IgD-negative memory B cell (primary cell): ENCODE measurements around the gene NPY2R. TPM values are rescaled to one million over a fixed set of nuclear protein-coding genes. Genes with fewer than 3 reads are reported as not detected.

ENCODE experiments used
- H3K27ac Mint-ChIP-seq, 3 donors: one replicate each; pipeline ENCODE4 v1.8.0; 2020 to 2022; ENCODE audit warnings: mild to moderate bottlenecking in 3 of 3, mixed read lengths in 3 of 3, moderate library complexity in 1 of 3
- H3K27me3 Mint-ChIP-seq: one replicate; pipeline ENCODE4 v1.8.0; 2021; ENCODE audit warnings: mixed read lengths
- H3K36me3 Mint-ChIP-seq: one replicate; pipeline ENCODE4 v1.8.0; 2020; ENCODE audit warnings: mild to moderate bottlenecking, mixed read lengths
- H3K4me1 Mint-ChIP-seq, 3 donors: one replicate each; pipeline ENCODE4 v1.8.0; 2020 to 2022; ENCODE audit warnings: mixed read lengths in 3 of 3, mild to moderate bottlenecking in 1 of 3
- H3K4me3 Mint-ChIP-seq, 4 donors: one replicate each; pipeline ENCODE4 v1.8.0; 2020 to 2022; ENCODE audit warnings: mild to moderate bottlenecking in 4 of 4, mixed read lengths in 4 of 4, moderate library complexity in 3 of 4
- H3K9me3 Mint-ChIP-seq, 3 donors: one replicate each; pipeline ENCODE4 v1.8.0; 2020 to 2021; ENCODE audit warnings: mixed read lengths in 3 of 3, mild to moderate bottlenecking in 1 of 3
- polyA plus RNA-seq: library from polyadenylated mRNA; unstranded; fragments of 300-500 nt; fragmentation: Illumina TruSeq; gene quantifications from one replicate; pipeline ENCODE4 v1.2.3, GENCODE V29; 2021

The NPY2R gene
- polyA plus RNA-seq, 1 donor from 2014 or later, result not detected

DNA sequence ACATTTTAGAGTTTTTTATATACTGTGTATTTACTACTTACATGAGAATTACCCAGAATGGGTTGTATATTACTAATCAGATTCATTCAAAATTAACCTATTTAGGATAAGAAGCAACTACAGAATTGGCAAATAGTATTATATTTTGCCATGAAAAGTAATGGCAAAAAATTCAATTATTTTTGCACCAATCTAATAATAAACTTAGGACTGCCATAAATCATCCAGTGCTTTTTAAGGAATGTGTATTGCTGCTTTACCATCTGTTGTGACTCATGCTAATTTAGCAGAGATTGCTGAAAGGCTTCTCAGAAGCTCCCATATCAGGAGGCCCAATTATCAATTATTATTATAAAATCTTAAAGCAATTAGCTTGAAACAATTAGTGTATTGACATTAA lies 24.0 kb downstream of the NPY2R start:
- H3K27me3 Mint-ChIP-seq, result no peaks in the 10 kb centered on the region
- no peak overlapping the region for H3K27ac Mint-ChIP-seq
- peaks cover 0 to 1% (median 0%) of the 10 kb centered on the region in 3 donors for H3K4me1 Mint-ChIP-seq
- no peaks in the 10 kb centered on the region for H3K36me3 Mint-ChIP-seq
- no peaks in the 10 kb centered on the region for H3K9me3 Mint-ChIP-seq
- no peak overlapping the region for H3K4me3 Mint-ChIP-seq

DNA sequence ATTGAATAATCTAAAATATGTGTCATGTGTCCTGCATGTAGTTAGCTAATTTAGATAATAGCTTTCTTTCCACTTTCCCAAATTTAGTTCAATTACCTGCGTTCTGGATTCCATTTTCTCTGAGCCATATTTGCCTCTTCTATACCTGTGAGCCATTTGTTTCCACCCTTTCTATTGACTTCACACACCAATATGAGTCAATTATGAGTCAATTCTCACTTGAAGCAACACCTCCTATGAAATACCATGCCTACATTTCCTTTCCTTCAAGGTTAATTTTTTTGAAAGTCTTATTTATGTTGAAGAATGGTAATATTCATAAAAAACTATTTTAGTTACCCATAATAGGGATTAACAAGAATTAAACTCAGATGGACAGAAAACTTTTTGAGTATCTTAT lies 25.8 kb downstream of the NPY2R start:
- Mint-ChIP-seq H3K27ac (no peak overlapping the region), H3K36me3 (no peaks in the 10 kb centered on the region), H3K27me3 (no peaks in the 10 kb centered on the region), H3K9me3 (no peaks in the 10 kb centered on the region), H3K4me1 (peaks cover 0 to 1% (median 0%) of the 10 kb centered on the region in 3 donors), H3K4me3 (no peak overlapping the region)

DNA sequence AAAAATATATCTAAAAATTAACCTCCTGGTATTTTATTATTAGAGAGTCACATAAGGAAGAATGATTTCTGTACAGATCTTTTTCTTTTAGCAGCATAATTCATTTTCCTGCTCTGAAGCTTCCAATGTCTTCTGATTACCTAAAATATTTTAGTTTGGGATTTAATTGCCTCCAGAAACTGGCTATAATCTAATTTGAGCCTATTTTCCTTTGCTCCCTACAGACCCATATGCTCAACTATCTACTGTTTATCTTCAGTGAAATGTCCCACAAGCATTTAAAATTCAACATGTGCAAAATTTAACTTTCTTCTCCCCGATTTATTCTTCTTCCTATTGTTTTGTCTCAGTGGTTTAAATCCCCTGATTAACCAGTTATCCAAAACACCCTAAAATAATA lies 29.1 kb downstream of the NPY2R start:
- no peaks in the 10 kb centered on the region for H3K27me3 Mint-ChIP-seq
- H3K4me1 Mint-ChIP-seq, result peaks cover 0 to 1% (median 0%) of the 10 kb centered on the region in 3 donors
- no peak overlapping the region for H3K27ac Mint-ChIP-seq
- H3K4me3 Mint-ChIP-seq, result no peak overlapping the region
- no peaks in the 10 kb centered on the region for H3K36me3 Mint-ChIP-seq
- H3K9me3 Mint-ChIP-seq, result peaks cover 0 to 9% (median 0%) of the 10 kb centered on the region in 3 donors

DNA sequence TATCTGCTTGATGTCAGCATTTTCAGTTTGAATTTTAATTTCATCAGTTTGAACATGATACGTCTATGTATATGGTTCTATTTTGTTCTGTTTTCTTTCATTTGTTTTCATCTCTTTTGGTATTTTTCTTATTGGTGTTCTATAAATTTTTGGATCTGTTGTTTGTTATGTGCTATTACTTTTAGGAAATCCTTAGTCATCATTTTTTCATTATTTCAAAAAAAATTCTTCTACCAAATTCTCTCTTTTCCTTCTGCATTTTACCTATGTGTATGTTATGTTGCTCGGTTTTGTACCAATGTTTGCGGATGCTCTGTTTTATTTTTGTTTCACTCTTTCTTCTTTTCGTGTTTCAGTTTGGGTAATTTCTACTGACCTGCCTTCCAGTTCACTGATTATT lies 32.8 kb downstream of the NPY2R start:
- H3K9me3 Mint-ChIP-seq, result peaks cover 0 to 9% (median 0%) of the 10 kb centered on the region in 3 donors
- H3K27me3 Mint-ChIP-seq, result peaks cover 2% of the 10 kb centered on the region
- H3K27ac Mint-ChIP-seq, result no peak overlapping the region
- H3K36me3 Mint-ChIP-seq, result no peaks in the 10 kb centered on the region
- H3K4me1 Mint-ChIP-seq, result no peaks in the 10 kb centered on the region
- no peak overlapping the region for H3K4me3 Mint-ChIP-seq

DNA sequence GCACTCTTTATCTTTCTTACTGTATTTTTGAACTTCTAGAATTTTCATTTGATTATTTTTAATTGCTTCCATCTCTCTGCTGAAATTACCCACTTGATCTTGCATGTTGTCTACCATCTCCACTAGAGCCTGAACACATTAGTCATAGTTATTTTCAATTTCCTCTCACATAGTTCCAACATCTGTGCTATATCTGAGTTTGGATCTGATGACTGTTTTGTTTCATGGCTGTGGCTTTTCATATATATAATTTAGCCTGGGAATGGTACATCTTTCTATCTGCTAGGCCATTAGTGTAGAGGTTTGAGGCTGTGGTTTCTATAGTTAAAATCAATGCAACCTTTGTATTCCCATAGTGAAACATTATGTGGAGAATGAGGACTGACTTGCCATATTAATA lies 33.2 kb downstream of the NPY2R start:
- no peak overlapping the region for H3K27ac Mint-ChIP-seq
- H3K9me3 Mint-ChIP-seq, result peaks cover 0 to 9% (median 0%) of the 10 kb centered on the region in 3 donors

DNA sequence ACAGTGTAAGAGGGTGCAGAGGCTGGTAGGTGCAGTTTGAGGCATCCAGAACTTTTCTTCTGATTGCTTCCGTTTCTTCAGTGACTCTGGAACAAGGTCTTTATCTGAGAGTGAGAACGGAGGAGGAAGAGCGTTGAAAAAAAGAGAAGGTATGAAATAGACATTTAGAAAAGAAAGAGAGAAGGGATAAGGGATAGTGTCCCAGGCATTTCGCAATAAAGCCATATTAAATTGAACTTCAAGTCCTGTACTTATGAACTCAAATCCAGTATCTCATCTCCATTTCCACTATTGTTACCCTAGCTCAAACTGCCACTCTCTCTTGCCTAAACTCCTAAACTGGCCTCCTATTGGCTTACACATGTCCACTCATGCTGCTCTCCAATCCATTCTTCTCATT lies 36.7 kb downstream of the NPY2R start:
- H3K27ac Mint-ChIP-seq, result no peak overlapping the region
- no peaks in the 10 kb centered on the region for H3K4me1 Mint-ChIP-seq
- H3K36me3 Mint-ChIP-seq, result no peaks in the 10 kb centered on the region
- peaks cover 0 to 9% (median 0%) of the 10 kb centered on the region in 3 donors for H3K9me3 Mint-ChIP-seq
- no peak overlapping the region for H3K4me3 Mint-ChIP-seq
- H3K27me3 Mint-ChIP-seq, result peaks cover 2% of the 10 kb centered on the region

More for the DNA sequence above, 33.2 kb downstream of the NPY2R start:
- peaks cover 2% of the 10 kb centered on the region for H3K27me3 Mint-ChIP-seq
- H3K4me1 Mint-ChIP-seq, result no peaks in the 10 kb centered on the region
- no peaks in the 10 kb centered on the region for H3K36me3 Mint-ChIP-seq
- no peak overlapping the region for H3K4me3 Mint-ChIP-seq

DNA sequence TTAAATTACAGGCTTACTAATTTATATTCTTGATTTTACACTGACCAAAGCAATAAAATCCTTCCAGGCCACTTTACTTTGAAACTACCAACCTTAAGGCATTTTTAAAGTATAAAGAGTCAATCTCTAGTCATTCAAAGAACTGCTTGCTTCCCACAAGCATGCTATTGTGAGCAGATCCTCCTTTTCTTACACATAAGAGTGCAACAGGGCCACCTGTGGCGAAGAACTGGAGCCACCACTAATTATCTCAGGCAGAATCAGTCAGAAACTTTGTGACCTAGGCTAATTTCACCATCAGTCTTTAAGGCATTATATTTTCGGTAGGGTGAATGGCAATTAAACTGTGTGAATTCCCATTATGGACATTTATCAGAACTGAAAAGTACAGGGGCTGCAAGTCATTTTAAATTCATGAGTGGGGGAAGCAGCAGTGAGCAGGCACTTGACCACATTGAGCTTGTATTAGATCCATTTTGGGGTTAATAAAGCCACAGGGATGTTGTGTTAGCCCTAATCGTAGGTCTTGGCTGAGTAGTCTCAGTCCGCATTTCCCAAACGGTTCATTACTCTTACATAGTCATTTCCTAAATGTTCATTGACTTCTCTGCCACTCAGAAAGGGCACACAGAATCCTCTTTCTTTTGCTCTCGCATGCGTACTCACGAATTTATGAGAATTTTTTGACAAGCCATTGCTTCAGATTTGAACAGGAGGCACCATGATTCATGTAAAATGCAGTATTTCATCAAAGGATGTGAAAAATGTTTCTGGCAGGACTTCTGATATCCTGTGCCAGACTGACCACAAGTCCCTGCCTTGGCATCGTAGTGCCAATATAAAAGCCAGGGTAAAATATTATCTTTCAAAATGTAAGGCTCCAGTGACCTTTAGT lies 39.8 kb downstream of the NPY2R start:
- H3K9me3 Mint-ChIP-seq, result peaks cover 0 to 2% (median 0%) of the 10 kb centered on the region in 3 donors
- no peak overlapping the region for H3K4me3 Mint-ChIP-seq
- H3K27me3 Mint-ChIP-seq, result peaks cover 2% of the 10 kb centered on the region
- H3K36me3 Mint-ChIP-seq, result no peaks in the 10 kb centered on the region
- peaks cover 0 to 1% (median 0%) of the 10 kb centered on the region in 3 donors for H3K4me1 Mint-ChIP-seq
- no peak overlapping the region for H3K27ac Mint-ChIP-seq

DNA sequence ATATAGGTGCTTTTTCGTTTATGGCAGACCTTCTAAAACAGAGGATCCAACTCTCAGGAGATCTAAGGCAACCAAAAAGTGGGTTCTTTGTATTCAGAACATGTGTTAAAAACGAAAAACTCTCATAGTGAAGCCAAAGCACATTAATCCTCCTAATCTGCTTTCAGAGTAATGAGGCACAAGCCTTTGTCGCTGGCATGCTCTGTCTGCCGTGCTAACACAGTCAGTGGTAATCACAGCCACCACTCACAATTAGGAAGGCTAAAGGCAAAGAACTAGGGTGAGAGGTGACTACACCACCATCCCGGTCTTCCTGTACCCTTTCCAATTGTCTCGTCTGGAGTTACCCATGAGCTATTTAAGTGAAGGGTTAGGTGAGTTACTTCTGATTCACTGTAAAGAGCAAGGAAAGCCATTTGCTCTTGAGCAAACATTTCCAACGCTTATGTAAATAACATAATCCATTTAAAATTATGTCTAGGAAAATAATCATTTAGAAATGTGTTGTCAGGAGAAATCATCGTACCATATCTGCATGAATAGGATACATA lies 40.7 kb downstream of the NPY2R start:
- Mint-ChIP-seq H3K36me3 (no peaks in the 10 kb centered on the region), H3K4me3 (no peak overlapping the region), H3K9me3 (peaks cover 0 to 5% (median 0%) of the 10 kb centered on the region in 3 donors), H3K27ac (no peak overlapping the region), H3K4me1 (peaks cover 0 to 1% (median 0%) of the 10 kb centered on the region in 3 donors), H3K27me3 (peaks cover 1% of the 10 kb centered on the region)

DNA sequence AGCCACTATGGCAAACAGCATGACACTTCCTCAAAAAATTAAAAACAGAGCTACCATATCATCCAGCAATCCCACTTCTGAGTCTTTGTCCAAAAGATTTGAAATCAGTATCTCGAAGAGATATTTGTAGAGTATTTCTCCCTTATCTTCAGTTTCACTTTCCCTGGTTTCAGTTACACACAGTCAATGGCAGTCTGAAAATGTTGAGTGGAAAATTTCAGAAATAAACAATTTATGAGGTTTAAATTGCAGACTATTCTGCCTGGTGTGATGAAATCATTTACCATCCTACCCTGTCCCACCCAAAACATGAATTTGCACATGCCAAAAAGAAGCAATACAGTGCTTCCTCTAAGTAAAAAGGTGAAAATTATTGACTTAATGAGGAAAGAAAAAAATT lies 43.9 kb downstream of the NPY2R start:
- H3K36me3 Mint-ChIP-seq, result no peaks in the 10 kb centered on the region
- no peak overlapping the region for H3K4me3 Mint-ChIP-seq
- no peak overlapping the region for H3K27ac Mint-ChIP-seq
- peaks cover 0 to 1% (median 0%) of the 10 kb centered on the region in 3 donors for H3K4me1 Mint-ChIP-seq
- H3K27me3 Mint-ChIP-seq, result no peaks in the 10 kb centered on the region
- peaks cover 0 to 5% (median 0%) of the 10 kb centered on the region in 3 donors for H3K9me3 Mint-ChIP-seq

DNA sequence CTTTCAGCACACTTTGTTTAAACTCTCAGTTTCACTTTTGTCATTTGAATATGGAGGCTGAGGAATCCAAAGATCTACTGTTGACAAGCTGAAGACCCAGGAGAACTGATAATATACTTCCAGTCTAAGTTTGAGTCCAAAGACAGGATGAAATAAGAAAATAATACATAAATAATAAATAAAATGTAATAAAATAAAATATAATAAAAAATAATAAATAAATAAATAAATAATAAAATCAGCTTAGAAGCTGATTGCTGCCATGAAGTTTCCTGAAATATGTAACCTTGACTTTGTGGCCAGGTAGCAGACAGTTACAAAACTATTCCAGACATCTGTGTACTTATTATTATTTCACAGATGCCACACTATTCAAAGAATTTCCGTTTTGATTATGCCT lies 55.0 kb downstream of the NPY2R start:
- H3K9me3 Mint-ChIP-seq, result peaks cover 2 to 8% (median 2%) of the 10 kb centered on the region in 3 donors
- H3K27ac Mint-ChIP-seq, result no peak overlapping the region
- H3K27me3 Mint-ChIP-seq, result peaks cover 2% of the 10 kb centered on the region
- no peaks in the 10 kb centered on the region for H3K4me1 Mint-ChIP-seq
- H3K4me3 Mint-ChIP-seq, result no peak overlapping the region
- H3K36me3 Mint-ChIP-seq, result no peaks in the 10 kb centered on the region

DNA sequence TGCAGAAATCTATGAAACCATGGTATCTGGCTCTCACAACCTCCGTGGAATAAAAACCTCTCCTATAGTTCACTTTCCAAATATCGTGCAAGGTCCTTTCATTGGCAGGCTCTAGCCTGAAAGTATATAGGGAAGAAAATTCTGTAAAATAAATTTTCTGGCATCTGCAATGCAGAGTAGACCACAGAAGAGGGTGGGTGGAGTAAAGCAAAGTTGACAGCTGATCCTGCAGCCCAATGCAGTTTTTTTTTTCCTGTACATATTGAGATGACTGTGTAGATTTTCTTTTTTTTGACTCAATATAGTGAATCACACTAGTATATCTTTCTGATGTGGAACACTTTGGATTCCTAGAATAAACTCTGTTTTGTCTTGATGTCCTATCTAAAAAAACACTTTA lies 56.7 kb downstream of the NPY2R start:
- H3K4me1 Mint-ChIP-seq, result no peaks in the 10 kb centered on the region
- H3K27me3 Mint-ChIP-seq, result peaks cover 2% of the 10 kb centered on the region

More for the DNA sequence above, 56.7 kb downstream of the NPY2R start:
- H3K36me3 Mint-ChIP-seq, result no peaks in the 10 kb centered on the region
- peaks cover 0 to 2% (median 2%) of the 10 kb centered on the region in 3 donors for H3K9me3 Mint-ChIP-seq
- no peak overlapping the region for H3K4me3 Mint-ChIP-seq
- H3K27ac Mint-ChIP-seq, result no peak overlapping the region

Other genes with a start within 250 kb of the NPY2R start
- gene MAP9, start 168.3 kb downstream of the NPY2R start, polyA plus RNA-seq, result 7.4 TPM